ENCODE results near the gene CHST7. TPM values are rescaled to one million over a fixed set of nuclear protein-coding genes. Genes with fewer than 3 reads are reported as not detected.
"Not testable (repeated sequence)": the region's sequence is repeated elsewhere in the genome, so short reads cannot be mapped to it uniquely, and the experiment has no call there.

Gene CHST7, protein sequence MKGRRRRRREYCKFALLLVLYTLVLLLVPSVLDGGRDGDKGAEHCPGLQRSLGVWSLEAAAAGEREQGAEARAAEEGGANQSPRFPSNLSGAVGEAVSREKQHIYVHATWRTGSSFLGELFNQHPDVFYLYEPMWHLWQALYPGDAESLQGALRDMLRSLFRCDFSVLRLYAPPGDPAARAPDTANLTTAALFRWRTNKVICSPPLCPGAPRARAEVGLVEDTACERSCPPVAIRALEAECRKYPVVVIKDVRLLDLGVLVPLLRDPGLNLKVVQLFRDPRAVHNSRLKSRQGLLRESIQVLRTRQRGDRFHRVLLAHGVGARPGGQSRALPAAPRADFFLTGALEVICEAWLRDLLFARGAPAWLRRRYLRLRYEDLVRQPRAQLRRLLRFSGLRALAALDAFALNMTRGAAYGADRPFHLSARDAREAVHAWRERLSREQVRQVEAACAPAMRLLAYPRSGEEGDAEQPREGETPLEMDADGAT
- 23.9 and 27.2 TPM in 2 replicates for total RNA-seq (2014; rRNA removed; shearing (Covaris generic))
- 7.6 and 8.7 TPM in 2 replicates for polyA plus RNA-seq (2016; fragmentation: Nextera tagmentation; extraction: Ambion mirVana)
- long read RNA-seq, transcript CHST7-201 (2 exons, 2,289 nt): major isoform, 20 of 20 reads
- long read RNA-seq, partial matches to known transcripts: 0 of 20 reads
- long read RNA-seq, other reads (novel, unspliced or antisense): 0 of 20 reads

- Histone ChIP-seq H3K36me3 (ENCODE audit: insufficient read depth) (no peaks in the 10 kb centered on the region), H3K4me1 (ENCODE audit: insufficient read depth) (peaks cover 10% of the 10 kb centered on the region; the same call in 1 of the 2 replicates), H2AFZ (0 out of 2 replicates have a peak within 1 kb of the TSS, but pooled peaks have one; percentile 3), H3K27ac (ENCODE audit: low read depth) (no peak within 1 kb of the TSS), H3K27me3 (ENCODE audit: insufficient read depth) (peaks cover 18% of the 10 kb centered on the region; the same call in 1 of the 2 replicates), H3K9me2 (ENCODE audit: insufficient read depth) (no peaks in the 10 kb centered on the region), H3K4me3 (peak within 1 kb of the TSS; percentile 73), H4K20me1 (replicated peaks; ENCODE audit: insufficient read depth) (no peaks in the 10 kb centered on the region), H3F3A (replicated peaks; ENCODE audit: low read depth) (no peaks in the 10 kb centered on the region), H3K79me2 (replicated peaks; ENCODE audit: insufficient read depth) (peaks cover 33% of the 10 kb centered on the region), H3K4me2 (peak within 1 kb of the TSS; percentile 86)
- peak; percentile 76 for DNase-seq (ENCODE audit: low spot score)
- TF ChIP-seq, protein P1, sequence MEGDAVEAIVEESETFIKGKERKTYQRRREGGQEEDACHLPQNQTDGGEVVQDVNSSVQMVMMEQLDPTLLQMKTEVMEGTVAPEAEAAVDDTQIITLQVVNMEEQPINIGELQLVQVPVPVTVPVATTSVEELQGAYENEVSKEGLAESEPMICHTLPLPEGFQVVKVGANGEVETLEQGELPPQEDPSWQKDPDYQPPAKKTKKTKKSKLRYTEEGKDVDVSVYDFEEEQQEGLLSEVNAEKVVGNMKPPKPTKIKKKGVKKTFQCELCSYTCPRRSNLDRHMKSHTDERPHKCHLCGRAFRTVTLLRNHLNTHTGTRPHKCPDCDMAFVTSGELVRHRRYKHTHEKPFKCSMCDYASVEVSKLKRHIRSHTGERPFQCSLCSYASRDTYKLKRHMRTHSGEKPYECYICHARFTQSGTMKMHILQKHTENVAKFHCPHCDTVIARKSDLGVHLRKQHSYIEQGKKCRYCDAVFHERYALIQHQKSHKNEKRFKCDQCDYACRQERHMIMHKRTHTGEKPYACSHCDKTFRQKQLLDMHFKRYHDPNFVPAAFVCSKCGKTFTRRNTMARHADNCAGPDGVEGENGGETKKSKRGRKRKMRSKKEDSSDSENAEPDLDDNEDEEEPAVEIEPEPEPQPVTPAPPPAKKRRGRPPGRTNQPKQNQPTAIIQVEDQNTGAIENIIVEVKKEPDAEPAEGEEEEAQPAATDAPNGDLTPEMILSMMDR (conservative IDR thresholded peaks at IDR 0.05; ENCODE audit: low read depth in 2 of 2): peak; percentile 27 to 66
- TF ChIP-seq ZNF114 (CRISPR knock-in tag; IDR thresholded peaks at IDR 0.05) (no peak), EZH2phosphoT487 (IDR thresholded peaks at IDR 0.05; ENCODE audit: unreplicated experiment) (no peak)
- Mint-ChIP-seq H3K4me1 (peaks cover 32% of the 10 kb centered on the region), H3K36me3 (ENCODE audit: low read depth) (peaks cover 11% of the 10 kb centered on the region), H3K27ac (no peak within 1 kb of the TSS), H3K4me3 (peak within 1 kb of the TSS; percentile 75), H3K9me3 (no peaks in the 10 kb centered on the region; the same call in 2 of the 3 replicates), H3K27me3 (ENCODE audit: insufficient read depth, low read depth, poor library complexity) (peaks cover 11% of the 10 kb centered on the region)
- peak; percentile 78 for ATAC-seq
Observed at GRCh38 chrX:46573331-46573891, at the start of gene CHST7. CHST7 (plus strand) TSS chrX:46573765; CDS start chrX:46573932, 167 bp downstream.

DNA sequence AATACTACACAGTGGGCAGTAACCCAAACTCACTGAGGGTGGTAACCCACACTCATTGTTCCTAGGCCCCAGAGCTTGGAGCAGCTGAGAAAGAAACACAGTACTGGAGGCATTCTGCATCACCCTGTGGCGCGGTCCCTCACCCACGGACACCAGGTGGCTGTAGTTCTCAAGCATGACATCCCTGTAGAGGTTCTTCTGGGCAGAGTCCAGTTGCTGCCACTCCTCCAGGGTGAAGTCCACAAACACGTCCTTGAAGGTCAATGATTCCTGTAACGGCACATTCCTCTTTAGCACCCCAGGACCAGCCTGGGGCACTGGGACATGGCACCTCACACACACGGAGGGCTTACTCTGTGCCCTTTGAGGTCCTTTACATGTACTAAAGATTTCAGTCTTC is 44.9 kb upstream of the CHST7 start:
- H3K4me2 ChIP-seq, ATAC-seq: not testable (repeated sequence)

DNA sequence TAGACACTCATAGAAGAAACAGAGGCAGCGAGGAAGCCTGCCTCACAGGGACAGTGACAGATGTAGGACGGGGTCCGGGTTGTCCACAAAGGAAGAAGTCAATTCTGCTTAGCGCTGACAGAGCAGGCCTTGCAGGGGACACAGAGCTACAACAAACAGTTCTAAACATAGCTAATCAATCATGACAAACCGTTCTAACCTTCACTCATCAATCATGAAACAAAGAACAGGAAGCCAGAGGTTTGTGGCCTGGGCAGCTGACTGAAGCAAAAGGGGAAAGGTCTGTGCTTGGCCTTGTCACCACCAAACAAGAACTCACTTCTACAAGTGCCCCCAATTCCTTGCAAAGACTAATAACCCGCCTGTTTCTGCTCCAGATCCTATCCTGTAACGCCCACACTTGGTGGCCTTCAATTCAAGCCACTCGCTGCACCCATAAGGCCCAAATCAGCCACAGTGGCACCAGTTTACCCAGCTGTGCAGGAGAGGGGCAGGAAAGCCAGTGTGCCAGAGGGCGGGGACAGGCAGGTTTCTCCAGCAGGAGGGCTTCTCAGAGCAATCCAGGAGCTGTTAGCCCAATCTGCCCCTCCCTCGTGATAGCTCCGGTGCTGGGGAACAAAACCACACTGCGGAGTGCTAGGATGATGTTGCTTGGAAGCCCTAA is 43.7 kb upstream of the CHST7 start:
- ATAC-seq; H3K36me3 ChIP-seq (ENCODE audit: insufficient read depth); H3K4me3 Mint-ChIP-seq; H3F3A ChIP-seq (replicated peaks; ENCODE audit: low read depth); H3K4me1 ChIP-seq (ENCODE audit: insufficient read depth); H3K79me2 ChIP-seq (replicated peaks; ENCODE audit: insufficient read depth); H3K27ac ChIP-seq (ENCODE audit: low read depth); H3K9me3 Mint-ChIP-seq; H3K36me3 Mint-ChIP-seq (ENCODE audit: low read depth); H3K27me3 Mint-ChIP-seq (ENCODE audit: insufficient read depth, low read depth, poor library complexity); DNase-seq (ENCODE audit: low spot score); H3K27ac Mint-ChIP-seq; H3K9me2 ChIP-seq (ENCODE audit: insufficient read depth); H4K20me1 ChIP-seq (replicated peaks; ENCODE audit: insufficient read depth); H2AFZ ChIP-seq; H3K4me2 ChIP-seq; H3K4me1 Mint-ChIP-seq; H3K27me3 ChIP-seq (ENCODE audit: insufficient read depth); H3K4me3 ChIP-seq: not testable (repeated sequence)

More for the DNA sequence above, 44.9 kb upstream of the CHST7 start:
- not testable (repeated sequence) for H3K27ac ChIP-seq (ENCODE audit: low read depth); H3K9me2 ChIP-seq (ENCODE audit: insufficient read depth); H3K36me3 ChIP-seq (ENCODE audit: insufficient read depth); H3K4me3 Mint-ChIP-seq; H3K4me3 ChIP-seq; H3K27me3 ChIP-seq (ENCODE audit: insufficient read depth); H3K27me3 Mint-ChIP-seq (ENCODE audit: insufficient read depth, low read depth, poor library complexity); H4K20me1 ChIP-seq (replicated peaks; ENCODE audit: insufficient read depth); H3K9me3 Mint-ChIP-seq; DNase-seq (ENCODE audit: low spot score); H3K79me2 ChIP-seq (replicated peaks; ENCODE audit: insufficient read depth); H3K4me1 Mint-ChIP-seq; H3K27ac Mint-ChIP-seq; H3K4me1 ChIP-seq (ENCODE audit: insufficient read depth); H2AFZ ChIP-seq; H3F3A ChIP-seq (replicated peaks; ENCODE audit: low read depth)
- peaks cover 12% of the 10 kb centered on the region for H3K36me3 Mint-ChIP-seq (ENCODE audit: low read depth)

DNA sequence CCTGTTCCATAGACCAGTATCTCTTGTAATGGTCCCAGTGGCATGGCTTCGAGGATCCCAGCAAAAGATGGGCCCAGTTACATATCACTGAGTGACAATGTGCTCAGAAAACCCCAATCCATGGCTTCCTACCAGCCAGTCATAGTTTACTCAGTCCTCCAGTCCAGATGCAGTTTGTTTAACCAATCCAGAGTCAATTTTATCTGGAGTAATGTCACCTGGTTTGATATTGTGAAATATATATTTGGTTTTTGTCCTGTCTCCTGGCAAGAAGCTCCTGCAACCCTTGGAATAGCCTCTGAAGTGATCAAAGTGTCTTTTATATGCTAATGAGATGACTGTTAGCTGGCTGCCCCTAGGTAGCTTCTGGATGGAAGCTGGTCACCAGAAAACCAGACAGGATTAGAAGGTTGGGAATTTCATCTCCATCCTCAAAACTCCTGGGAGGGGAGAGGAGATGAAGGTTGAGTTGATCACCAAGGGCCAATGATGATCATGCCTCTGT is 43.1 kb upstream of the CHST7 start:
- H3K4me3 ChIP-seq; H3K9me3 Mint-ChIP-seq; H3K4me1 Mint-ChIP-seq; ATAC-seq; H3K9me2 ChIP-seq (ENCODE audit: insufficient read depth); H3K4me1 ChIP-seq (ENCODE audit: insufficient read depth); H3K27me3 Mint-ChIP-seq (ENCODE audit: insufficient read depth, low read depth, poor library complexity); H3K27me3 ChIP-seq (ENCODE audit: insufficient read depth); H2AFZ ChIP-seq; H3K27ac ChIP-seq (ENCODE audit: low read depth); H3K36me3 ChIP-seq (ENCODE audit: insufficient read depth); H3K79me2 ChIP-seq (replicated peaks; ENCODE audit: insufficient read depth); H3K4me2 ChIP-seq; H3K4me3 Mint-ChIP-seq; H3F3A ChIP-seq (replicated peaks; ENCODE audit: low read depth); H4K20me1 ChIP-seq (replicated peaks; ENCODE audit: insufficient read depth); DNase-seq (ENCODE audit: low spot score); H3K36me3 Mint-ChIP-seq (ENCODE audit: low read depth); H3K27ac Mint-ChIP-seq: not testable (repeated sequence)
